Mesodermal cell (in vitro differentiated cells): ENCODE measurements around the gene CLIC5.

Experiments
- H3K27ac ChIP-seq: 2 replicates; pipeline ENCODE4 v1.7.0; 2013; ENCODE audit warnings: mild to moderate bottlenecking, low read depth, low read length, moderate library complexity; ENCODE audit not compliant: severe bottlenecking
- H3K36me3 ChIP-seq: 2 replicates; pipeline ENCODE4 v1.7.1; 2013; ENCODE audit warnings: mild to moderate bottlenecking, low read length, moderate library complexity; ENCODE audit not compliant: control insufficient read depth, insufficient read depth
- H3K4me1 ChIP-seq: one replicate; pipeline ENCODE4 v1.7.1; 2013; ENCODE audit warnings: mild to moderate bottlenecking, low read length; ENCODE audit not compliant: insufficient read depth, control insufficient read depth, poor library complexity, severe bottlenecking
- H3K4me3 ChIP-seq: 2 replicates; pipeline ENCODE4 v1.7.0; 2013; ENCODE audit warnings: low read length, control low read depth, mild to moderate bottlenecking; ENCODE audit not compliant: insufficient read depth, poor library complexity, severe bottlenecking; ENCODE audit errors: extremely low read depth
- H3K9me3 ChIP-seq: 2 replicates; pipeline ENCODE4 v1.7.1; 2013; ENCODE audit warnings: mild to moderate bottlenecking, low read length, moderate library complexity; ENCODE audit not compliant: control insufficient read depth
- WGBS, 2 experiments: methylation state at CpG; one replicate each; pipeline ENCODE4 v1.1.5; 2013; ENCODE audit warnings: missing lambda C conversion rate in 2 of 2; ENCODE audit not compliant: insufficient coverage in 2 of 2; 5-methylcytosine and 5-hydroxymethylcytosine counted together

CLIC5 gene

GRCh38 chr6:45841062-45841461, 174.6 kb downstream of the CLIC5 start:
- no peaks in the 10 kb centered on the region for H3K9me3 ChIP-seq
- H3K27ac ChIP-seq = no peak overlapping the region
- WGBS, 2 experiments = 100% methylated on average over 1 of the region's 3 CpGs; no CpG with 5 or more reads in 1 of the 2 experiments
- peaks cover 4% of the 10 kb centered on the region for H3K4me1 ChIP-seq
- no peak overlapping the region for H3K4me3 ChIP-seq
- H3K36me3 ChIP-seq = no peaks in the 10 kb centered on the region

- H3K27ac ChIP-seq = no peak overlapping the region
- no peaks in the 10 kb centered on the region for H3K9me3 ChIP-seq
- WGBS, 2 experiments = 100% methylated on average over 1 of the region's 2 CpGs; no CpG with 5 or more reads in 1 of the 2 experiments
- peaks cover 4% of the 10 kb centered on the region for H3K4me1 ChIP-seq
- no peaks in the 10 kb centered on the region for H3K36me3 ChIP-seq
- no peak overlapping the region for H3K4me3 ChIP-seq
Measured at GRCh38 chr6:45838996-45839395, 176.7 kb downstream of the CLIC5 start.

- H3K27ac ChIP-seq = no peak overlapping the region
- no peaks in the 10 kb centered on the region for H3K36me3 ChIP-seq
- no peak overlapping the region for H3K4me3 ChIP-seq
- peaks cover 4% of the 10 kb centered on the region for H3K4me1 ChIP-seq
- 78 to 86% methylated on average over 2 of the region's 2 CpGs for WGBS, 2 experiments
- no peaks in the 10 kb centered on the region for H3K9me3 ChIP-seq
Measured at GRCh38 chr6:45838451-45838850, 177.2 kb downstream of the CLIC5 start.

GRCh38 chr6:45837541-45838200, 178.0 kb downstream of the CLIC5 start:
- Histone ChIP-seq H3K9me3 (no peaks in the 10 kb centered on the region), H3K4me3 (no peak overlapping the region), H3K27ac (no peak overlapping the region), H3K4me1 (peaks cover 4% of the 10 kb centered on the region), H3K36me3 (no peaks in the 10 kb centered on the region)
- 71% methylated on average over 1 of the region's 5 CpGs; no CpG with 5 or more reads in 1 of the 2 experiments for WGBS, 2 experiments

- Histone ChIP-seq H3K36me3 (no peaks in the 10 kb centered on the region), H3K4me1 (peaks cover 4% of the 10 kb centered on the region), H3K4me3 (no peak overlapping the region), H3K9me3 (no peaks in the 10 kb centered on the region), H3K27ac (no peak overlapping the region)
- 90 to 96% methylated on average over 5 of the region's 5 CpGs for whole genome bisulfite sequencing, 2 experiments
Measured at GRCh38 chr6:45836984-45837383, 178.7 kb downstream of the CLIC5 start.

GRCh38 chr6:45836438-45836824, 179.2 kb downstream of the CLIC5 start:
- Histone ChIP-seq H3K36me3 (no peaks in the 10 kb centered on the region), H3K4me1 (peaks cover 4% of the 10 kb centered on the region), H3K27ac (no peak overlapping the region), H3K9me3 (no peaks in the 10 kb centered on the region), H3K4me3 (no peak overlapping the region)
- 84 to 100% methylated on average over 1 to 2 of the region's 4 CpGs for WGBS, 2 experiments

GRCh38 chr6:45835721-45836437, 179.8 kb downstream of the CLIC5 start:
- H3K4me1 ChIP-seq = peaks cover 4% of the 10 kb centered on the region
- 57 to 93% methylated on average over 2 to 4 of the region's 4 CpGs for WGBS, 2 experiments
- no peak overlapping the region for H3K27ac ChIP-seq
- no peak overlapping the region for H3K4me3 ChIP-seq
- no peaks in the 10 kb centered on the region for H3K9me3 ChIP-seq
- no peaks in the 10 kb centered on the region for H3K36me3 ChIP-seq

- 93 to 100% methylated on average over 1 to 5 of the region's 5 CpGs for WGBS, 2 experiments
- peaks cover 4% of the 10 kb centered on the region for H3K4me1 ChIP-seq
- no peak overlapping the region for H3K4me3 ChIP-seq
Measured at GRCh38 chr6:45832063-45832462, 183.6 kb downstream of the CLIC5 start.

More at GRCh38 chr6:45832063-45832462, 183.6 kb downstream of the CLIC5 start:
- Histone ChIP-seq H3K9me3 (no peaks in the 10 kb centered on the region), H3K27ac (no peak overlapping the region), H3K36me3 (no peaks in the 10 kb centered on the region)
